ENCODE results near the gene FKBP1A.

DNA sequence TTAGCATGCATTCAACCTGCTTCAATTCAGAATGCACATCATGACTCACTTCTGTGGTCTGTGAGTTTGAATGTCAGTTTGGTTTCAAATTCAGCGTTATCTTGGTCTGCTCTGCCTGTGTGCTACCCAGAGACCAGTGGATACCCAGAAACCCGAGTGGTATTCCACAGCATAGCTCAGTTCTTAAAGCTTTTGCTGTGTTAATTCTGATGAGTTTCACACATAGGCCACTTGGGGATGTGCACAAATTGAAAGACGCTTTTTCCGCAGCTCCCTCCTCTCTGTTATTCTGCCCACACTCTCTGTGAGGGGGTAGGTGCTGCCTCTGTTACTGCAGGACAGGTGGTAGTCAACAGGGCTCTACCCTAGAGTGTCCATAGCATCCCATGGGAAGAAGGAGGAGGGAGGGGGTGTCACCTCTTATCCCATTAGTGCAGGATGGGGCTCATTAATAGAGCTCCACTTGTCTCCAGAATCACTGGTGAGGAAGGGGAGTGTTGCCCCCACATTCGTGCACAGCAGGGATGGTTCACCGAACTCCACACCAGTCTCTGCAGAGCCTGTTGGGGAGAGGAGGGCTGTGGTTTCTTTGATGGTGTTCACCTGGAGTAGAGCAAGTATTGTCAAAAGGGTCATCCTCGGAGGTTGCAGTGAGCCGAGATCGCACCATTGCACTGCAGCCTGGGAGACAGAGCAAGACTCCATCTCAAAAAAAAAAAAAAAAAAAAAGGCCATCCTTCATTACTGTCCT is 34.8 kb downstream of the FKBP1A start:
- TF ChIP-seq CTCF (IDR thresholded peaks at IDR 0.05) (no peak), POLR2A (IDR thresholded peaks at IDR 0.05) (no peak)

Data from stomach (tissue), 4 donors.